Measurements from ENCODE around the gene RNU1-4.
"Not testable (repeated sequence)": the region's sequence is repeated elsewhere in the genome, so short reads cannot be mapped to it uniquely, and the experiment has no call there.

RNU1-4 gene

DNA sequence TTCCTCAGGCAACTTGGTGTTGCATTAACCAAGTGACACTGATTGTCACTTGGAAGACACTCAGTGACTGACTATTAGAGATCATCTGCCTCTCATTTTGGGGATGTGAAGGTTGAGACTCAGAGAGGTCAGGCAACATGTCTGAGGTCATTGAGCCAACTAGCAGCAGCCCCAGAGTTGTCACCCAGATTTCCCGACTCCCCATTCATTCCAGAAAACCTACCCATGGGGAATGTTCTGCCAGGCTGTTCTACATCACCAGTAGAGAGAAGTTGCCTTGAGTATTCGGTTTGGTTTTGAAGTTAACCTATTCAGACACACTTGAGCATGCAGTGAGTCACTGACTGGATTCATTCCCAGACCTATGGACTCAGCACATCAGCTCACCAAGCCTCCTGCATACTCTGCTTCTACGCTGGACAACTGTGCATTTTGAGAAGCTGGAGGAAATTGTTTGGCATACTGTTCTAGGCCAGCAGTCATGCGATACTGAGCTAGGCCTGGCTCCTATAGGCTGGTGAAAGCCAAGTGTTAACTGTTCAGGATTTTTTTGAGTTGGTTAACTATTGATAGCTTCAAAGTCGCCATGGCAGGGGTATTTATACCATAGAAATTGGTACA is 29.9 kb downstream of the RNU1-4 start:
- DNase-seq (ENCODE audit: low read depth) = not testable (repeated sequence)

DNA sequence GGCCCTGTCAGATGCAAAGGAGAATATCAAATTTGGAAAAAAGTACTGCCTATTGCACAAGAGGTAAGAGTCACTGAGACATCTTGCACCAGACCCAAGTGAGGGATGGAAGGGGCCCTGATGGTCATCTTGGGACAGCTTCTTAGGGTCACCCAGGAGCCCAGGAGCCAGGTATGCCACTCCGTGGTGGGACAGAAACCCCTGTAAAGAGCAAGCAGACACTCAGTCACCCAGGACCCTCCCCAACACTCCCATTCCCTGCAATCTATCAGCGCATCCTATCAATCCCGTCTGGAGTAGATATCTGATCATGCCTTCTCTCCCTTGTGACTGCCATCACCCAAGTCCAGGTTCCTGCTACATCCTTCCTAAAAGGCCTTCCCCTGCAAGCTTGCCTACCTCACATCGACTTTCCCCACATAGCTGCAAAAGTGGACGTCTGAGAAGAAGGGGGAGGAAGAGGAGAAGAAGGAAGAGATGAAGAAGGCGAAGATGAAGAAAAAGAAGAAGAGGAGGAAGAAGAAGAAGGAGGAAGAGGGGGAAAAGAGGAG is 30.7 kb downstream of the RNU1-4 start:
- not testable (repeated sequence) for DNase-seq (ENCODE audit: low read depth)

DNA sequence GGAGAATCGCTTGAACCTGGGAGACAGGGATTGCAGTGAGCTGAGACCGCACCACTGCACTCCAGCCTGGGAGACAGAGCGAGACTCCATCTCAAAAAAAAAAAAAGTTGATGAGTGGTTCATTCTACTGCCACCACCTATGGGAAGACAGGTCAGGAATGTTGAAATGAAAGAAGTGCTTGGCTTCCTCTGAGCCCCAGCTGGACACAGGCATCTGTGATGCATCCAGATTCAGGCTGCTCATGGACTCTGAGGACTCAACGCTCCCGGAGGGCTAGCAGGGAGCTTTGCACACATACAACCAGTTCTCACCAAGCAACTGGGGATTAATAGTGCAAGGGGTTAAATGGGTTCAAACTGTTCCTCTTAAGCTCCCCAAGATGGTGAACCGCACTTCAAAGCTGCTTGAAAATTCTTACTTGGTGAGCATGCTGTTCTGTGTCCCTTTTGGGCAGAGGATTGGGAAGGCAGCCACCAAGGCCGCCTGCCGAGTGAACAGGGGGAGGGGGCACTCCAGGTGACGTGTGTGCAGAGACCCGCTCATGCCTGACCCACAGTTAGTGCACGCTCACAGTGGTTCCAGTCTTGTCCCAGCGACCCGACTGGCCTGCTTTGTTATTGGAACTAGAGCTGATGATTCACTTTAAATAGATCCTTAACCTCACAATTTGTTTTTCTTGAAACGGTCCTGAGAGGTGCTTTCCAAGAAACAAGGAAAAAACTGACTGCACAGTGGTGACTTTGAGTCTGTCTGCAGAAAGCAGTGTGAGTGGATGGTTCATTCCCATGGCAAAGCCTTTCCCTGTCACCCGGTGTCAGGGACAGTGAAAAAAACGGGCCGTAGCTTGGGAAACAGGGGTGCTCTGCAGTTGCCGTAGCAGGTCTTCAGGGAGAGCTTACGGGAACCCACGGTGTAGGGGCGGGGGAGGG is 32.2 kb downstream of the RNU1-4 start:
- not testable (repeated sequence) for DNase-seq (ENCODE audit: low read depth)

DNA sequence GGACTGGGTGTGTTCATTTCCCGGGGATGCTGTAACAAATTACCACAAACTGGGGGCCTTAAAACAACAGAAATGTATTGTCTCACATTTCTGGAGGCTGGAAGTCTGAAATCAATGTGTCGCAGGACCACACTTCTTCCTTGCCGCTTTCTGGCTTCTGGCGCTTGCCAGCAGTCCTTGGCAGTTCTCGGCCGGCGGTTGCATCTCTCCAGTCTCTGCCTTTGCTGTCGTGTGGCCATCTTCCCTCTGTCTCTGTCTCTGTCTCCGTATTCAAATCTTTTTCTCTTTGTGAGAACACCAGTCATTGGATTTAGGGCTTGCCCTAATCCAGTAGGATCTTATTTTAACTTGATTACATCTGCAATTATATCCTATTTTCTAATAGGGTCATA is 32.9 kb downstream of the RNU1-4 start:
- not testable (repeated sequence) for DNase-seq (ENCODE audit: low read depth)

DNA sequence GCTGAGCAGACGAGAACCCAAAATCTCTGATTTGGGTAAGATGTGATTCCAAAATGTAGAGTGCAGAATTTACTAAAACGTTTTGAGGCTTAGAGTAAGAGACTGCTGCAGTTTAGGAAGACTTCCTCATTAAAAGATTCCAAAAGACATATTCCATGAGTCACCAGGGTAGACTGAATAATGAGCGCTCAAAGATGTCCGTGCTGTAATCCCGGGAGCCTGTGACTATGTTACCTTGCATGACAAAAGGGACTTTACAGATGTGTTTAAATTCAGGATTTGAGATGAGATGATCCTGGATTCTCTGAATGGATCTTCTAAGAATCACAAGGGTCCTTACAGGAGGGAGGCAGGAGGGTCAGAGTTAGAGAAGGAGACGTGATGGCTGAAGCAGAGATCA is 33.4 kb downstream of the RNU1-4 start:
- not testable (repeated sequence) for DNase-seq (ENCODE audit: low read depth)

DNA sequence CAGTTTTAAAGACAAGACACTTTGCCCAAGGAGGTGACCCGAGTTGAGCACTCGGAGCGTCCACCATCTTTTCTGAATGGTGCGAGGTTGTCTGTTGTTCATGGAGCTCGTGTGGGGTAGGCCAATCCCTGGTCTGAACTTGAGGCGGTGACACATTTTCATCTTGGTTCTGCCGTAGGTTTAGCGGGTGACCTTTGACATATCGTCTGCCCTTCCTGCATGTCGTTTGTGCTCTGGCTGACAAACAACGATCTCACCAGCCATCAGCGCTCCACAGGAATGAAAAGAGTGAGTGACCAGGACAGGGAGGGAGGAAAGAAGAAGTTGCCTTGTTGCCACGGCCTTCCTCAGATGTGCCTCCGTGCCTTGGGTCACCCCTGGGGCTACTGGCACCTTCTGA is 34.5 kb downstream of the RNU1-4 start:
- not testable (repeated sequence) for DNase-seq (ENCODE audit: low read depth)

DNA sequence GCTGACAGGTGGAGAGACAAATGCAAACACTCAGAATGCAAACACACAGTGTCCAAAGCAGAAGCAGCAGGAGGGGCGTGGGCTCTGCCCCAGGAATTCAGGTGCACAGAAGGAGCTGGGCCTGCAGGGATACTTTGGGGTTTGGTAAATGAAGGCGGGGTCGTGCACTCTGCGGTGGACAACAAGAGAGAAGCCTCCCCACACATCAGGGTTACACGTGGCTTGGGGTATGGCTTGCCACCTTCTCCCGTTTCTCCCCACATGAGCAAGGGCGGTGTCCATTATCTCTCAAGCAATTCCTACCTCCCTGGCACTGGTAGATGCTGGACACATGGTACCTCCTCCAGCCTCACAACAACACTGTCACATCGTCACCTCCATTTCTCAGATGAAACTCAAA is 35.0 kb downstream of the RNU1-4 start:
- not testable (repeated sequence) for DNase-seq (ENCODE audit: low read depth)

DNA sequence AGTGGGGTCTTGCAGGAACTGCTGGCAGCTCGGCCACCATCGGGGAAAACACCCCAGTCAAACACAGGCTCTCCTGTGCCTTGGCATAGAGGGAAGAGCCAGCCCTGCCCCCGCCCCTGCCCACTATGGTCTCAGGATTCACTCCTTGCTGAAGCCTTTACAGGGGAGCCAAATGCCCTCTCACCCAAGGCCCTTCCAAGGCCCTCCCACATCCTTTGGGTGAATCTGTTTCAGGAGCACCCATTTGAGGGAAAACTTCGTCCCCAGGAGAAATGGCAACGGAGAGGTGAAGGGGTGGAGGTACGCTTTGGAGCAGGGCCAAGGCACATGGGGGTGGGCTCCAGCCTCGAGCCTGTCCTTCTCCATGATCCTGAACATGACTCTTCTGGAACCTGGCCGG is 35.9 kb downstream of the RNU1-4 start:
- DNase-seq (ENCODE audit: low read depth) = not testable (repeated sequence)

DNA sequence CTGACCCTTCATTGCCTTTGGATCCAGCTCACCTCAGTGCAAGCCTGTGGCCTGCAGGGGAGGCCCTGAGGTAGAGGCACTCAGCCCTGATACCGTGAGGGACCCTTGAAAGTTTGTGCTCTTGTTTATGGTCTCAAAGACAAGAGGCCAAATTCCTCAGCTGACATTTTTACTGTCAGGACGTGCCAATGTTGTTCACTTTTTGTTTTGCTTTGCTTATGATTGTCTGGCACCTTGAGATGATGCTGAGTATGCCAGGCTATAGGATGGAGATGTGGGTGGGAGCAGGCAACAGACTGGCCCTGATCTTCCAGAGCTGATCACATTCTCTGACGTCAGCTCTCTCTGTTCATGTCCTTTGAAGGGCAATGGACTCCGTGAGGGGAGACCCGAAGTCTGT is 36.5 kb downstream of the RNU1-4 start:
- not testable (repeated sequence) for DNase-seq (ENCODE audit: low read depth)

DNA sequence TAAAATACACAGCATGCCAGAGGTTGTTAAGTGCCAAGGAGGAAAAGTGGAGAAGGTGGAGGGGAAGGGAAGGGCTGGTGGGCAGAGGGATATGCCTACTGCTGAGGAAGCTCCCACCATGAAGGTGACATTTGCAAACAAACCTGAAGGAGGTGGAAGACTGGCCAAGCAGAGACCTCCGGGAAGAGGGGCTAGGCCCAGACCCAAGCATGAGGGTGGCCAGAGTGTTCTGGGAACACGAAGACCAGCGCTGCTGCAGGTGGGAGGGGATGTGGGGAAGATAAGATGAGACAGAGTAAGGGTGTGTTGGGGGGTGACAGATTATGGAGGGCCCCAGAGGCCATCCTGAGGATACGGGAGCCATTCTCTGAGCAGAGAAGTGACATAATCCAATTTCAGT is 37.5 kb downstream of the RNU1-4 start:
- DNase-seq (ENCODE audit: low read depth) = not testable (repeated sequence)

DNA sequence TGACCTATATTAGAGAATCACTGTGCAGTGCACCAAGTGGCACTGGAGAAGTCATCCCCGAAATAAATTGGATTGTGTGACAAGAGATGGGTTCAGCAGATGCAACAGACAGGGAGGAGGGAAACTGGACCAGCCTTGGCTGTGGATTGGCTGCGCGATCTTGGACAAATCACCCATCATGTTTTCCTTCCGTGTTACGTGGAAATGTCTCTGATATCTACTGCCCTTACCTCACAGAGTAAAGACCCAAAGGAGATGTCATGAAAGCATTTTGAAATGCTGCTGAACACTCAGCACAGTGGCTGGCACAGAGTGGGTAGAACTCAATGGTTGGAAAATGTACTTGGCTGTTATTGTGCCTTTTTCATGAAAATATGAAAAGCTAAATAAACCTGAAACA is 39.2 kb downstream of the RNU1-4 start:
- DNase-seq (ENCODE audit: low read depth) = not testable (repeated sequence)

DNA sequence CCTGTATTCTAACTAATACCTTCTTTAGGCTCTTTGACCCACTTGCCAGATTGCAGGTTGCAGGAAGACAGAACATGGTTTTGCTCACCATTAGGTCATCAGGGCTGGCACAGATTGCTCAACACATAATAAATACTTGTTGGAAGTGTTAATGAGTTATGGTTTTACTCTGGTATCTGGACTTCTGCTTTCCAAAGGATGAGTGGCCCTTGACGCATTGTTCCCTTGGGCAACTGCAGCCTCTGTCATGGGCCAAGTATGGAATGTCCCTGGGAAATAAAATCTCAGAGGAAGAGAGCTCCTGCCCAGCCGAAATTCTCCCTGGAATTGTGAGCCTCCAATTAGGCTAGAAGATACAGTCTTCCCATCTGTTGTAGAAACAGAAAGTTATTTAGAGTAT is 40.7 kb downstream of the RNU1-4 start:
- not testable (repeated sequence) for DNase-seq (ENCODE audit: low read depth)

DNA sequence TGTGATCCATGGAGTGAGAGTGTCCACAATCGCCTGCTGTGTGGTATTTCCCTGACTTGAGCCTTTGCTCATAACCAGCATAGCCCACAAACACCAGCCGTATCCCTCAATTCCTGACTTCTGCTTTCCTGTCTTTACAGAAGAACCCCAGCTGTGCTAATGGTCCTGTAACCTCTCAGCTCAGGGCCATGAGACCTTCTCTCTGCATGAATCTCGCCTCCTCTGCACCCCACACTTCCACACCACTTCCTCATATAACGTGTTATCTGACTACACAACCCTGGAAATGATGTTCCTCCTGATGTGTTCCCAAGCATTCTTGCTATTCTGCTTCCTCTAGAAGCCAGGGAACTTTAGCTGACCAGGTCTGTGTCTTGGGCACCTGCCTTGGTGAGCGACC is 41.3 kb downstream of the RNU1-4 start:
- not testable (repeated sequence) for DNase-seq (ENCODE audit: low read depth)

DNA sequence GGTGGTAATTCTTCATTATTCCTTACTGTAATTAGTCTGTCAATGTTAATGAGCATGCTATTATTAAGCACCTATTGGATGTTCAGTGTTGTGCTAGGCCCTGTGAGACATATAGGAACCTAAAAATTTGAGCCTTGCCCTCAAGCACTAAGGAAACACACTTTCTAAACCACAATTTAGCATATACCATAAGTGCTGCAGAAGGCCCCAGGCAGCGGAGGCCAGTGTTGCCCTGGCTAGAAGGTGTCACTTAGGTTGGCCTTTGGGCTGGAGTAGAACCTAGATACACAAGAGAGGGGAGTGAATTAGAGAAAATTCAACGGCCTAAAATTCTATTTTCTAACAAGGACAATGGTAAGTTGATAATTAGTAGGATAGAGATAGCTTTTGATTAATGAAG is 44.6 kb downstream of the RNU1-4 start:
- DNase-seq (ENCODE audit: low read depth) = not testable (repeated sequence)

DNA sequence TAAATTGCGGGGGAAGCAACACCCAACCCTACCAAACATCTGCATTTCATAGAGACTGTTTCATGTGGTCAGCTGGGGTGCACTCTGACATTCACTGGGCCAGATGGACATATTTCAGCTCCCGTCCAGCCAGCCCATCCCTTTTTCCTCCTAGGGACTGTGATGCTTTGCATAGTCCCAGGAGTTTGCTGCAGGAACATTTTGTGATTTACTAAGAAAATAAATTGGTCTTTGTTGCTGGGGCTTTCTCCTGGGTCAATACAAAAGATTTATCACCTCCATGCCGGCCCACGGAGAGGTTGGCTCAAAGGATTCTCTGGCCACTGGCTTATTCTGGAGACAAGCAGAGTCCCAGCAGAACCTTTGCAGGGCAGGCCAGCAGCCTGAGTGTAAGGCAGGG is 46.0 kb downstream of the RNU1-4 start:
- DNase-seq (ENCODE audit: low read depth) = not testable (repeated sequence)

DNA sequence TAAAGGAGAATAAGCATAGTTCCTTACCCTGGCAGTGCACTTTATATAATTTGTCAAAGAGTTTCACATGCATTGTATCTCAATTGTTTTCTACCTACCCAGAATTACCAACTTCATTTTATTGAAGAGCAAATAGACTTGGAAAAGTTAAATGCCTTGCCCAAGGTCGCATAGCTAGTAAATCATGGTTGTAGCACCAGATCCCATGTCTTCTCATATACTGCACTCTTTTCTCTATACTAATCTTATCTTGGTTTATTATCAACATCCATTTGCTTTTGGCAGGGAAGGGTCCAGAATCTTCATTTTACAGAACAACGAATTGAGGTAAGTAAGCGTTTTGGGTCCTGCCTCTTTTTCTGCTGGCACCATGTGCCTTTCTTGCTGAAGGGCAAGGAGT is 46.9 kb downstream of the RNU1-4 start:
- DNase-seq (ENCODE audit: low read depth) = not testable (repeated sequence)

DNA sequence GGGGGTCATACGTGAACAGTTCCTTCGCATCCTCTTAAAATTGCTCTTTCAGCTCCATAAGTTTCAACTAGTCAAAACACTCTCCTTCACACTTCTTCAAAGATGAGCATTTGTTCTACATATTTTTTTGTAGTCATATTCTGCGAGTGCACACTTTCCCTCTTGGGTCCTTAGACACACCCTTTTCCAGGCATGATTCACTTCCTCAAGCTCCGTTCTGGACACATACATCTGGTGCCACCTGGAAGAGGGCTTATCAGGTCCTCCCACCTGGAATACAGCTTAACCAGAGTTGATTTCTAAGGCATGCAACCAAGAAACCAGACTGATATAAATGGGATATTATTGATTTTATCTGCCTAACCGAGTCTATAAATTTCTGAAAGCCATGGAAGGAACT is 47.4 kb downstream of the RNU1-4 start:
- not testable (repeated sequence) for DNase-seq (ENCODE audit: low read depth)
